ENCODE data around the gene TMEM255B.

DNA sequence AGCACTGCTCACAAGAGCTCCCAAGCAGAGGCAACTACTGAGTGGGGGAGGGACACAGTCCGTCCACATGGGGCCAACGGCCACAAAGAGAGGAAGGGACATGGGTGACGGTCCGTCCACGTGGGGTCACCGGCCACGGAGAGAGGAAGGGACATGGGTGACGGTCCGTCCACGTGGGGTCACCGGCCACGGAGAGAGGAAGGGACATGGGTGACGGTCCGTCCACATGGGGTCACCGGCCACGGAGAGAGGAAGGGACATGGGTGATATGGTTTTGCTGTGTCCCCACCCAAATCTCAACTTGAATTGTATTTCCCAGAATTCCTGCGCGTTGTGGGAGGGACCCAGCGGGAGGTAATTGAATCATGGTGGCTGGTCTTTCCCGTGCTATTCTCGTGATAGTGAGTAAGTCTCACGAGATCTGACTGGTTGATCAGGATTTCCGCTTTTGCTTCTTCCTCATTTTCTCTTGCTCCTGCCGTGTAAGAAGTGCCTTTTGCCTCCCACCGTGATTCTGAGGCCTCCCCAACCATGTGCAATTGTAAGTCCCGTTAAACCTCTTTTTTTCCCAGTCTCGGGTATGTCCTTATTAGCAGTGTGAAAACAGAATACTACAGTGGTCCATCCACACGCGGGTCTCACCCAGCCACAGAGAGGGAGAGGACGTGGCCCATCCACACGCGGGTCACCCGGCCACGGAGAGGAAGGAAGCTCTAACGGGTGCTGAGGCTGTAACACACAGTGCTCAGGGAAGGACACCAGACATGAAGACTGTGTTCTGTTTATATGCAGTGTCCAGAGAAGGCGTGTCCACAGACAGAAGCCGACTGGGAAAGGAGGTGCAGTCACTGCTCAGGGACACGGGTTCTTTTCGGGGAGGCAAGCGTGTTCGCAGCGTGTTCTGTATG lies 56.4 kb downstream of the TMEM255B start:
- no peak for TF ChIP-seq EZH2phosphoT487 (conservative IDR thresholded peaks at IDR 0.05; ENCODE audit: low read length)
- TF ChIP-seq, protein P1, sequence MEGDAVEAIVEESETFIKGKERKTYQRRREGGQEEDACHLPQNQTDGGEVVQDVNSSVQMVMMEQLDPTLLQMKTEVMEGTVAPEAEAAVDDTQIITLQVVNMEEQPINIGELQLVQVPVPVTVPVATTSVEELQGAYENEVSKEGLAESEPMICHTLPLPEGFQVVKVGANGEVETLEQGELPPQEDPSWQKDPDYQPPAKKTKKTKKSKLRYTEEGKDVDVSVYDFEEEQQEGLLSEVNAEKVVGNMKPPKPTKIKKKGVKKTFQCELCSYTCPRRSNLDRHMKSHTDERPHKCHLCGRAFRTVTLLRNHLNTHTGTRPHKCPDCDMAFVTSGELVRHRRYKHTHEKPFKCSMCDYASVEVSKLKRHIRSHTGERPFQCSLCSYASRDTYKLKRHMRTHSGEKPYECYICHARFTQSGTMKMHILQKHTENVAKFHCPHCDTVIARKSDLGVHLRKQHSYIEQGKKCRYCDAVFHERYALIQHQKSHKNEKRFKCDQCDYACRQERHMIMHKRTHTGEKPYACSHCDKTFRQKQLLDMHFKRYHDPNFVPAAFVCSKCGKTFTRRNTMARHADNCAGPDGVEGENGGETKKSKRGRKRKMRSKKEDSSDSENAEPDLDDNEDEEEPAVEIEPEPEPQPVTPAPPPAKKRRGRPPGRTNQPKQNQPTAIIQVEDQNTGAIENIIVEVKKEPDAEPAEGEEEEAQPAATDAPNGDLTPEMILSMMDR (IDR thresholded peaks at IDR 0.05; ENCODE audit: insufficient read depth, low read length, poor library complexity, severe bottlenecking) = no peak

Data from SU-DHL-6 (cell line).